Thoracic aorta (tissue), 2 donors: ENCODE measurements around the gene STAG3. TPM values are rescaled to one million over a fixed set of nuclear protein-coding genes. Genes with fewer than 3 reads are reported as not detected.
"Not testable (repeated sequence)": the region's sequence is repeated elsewhere in the genome, so short reads cannot be mapped to it uniquely, and the experiment has no call there.

ENCODE experiments used
- ATAC-seq: fragments of 150-250 bp; one replicate; pipeline ENCODE4 v1.8.0; 2017; ENCODE audit warnings: low read depth; ENCODE audit not compliant: insufficient number of reproducible peaks, low FRiP score
- DNase-seq: peaks from one replicate; pipeline ENCODE4 v3.0.0-alpha.2; 2020; ENCODE audit warnings: low spot score
- H3K27ac ChIP-seq, 2 donors: fragments of 200-600 bp; sonication (generic); 1 replicate in 1 of 2; 2 replicates in 1 of 2; pipeline ENCODE4 v1.5.1; 2016; ENCODE audit warnings: mild to moderate bottlenecking in 2 of 2, moderate library complexity in 2 of 2
- H3K27me3 ChIP-seq: fragments of 200-600 bp; sonication (generic); replicated peaks from 2 replicates; pipeline ENCODE4 v1.6.0; 2016; ENCODE audit warnings: mild to moderate bottlenecking; ENCODE audit not compliant: insufficient read depth
- H3K36me3 ChIP-seq: fragments of 200-600 bp; sonication (generic); one replicate; pipeline ENCODE4 v1.5.1; 2016
- H3K4me1 ChIP-seq, 2 donors: fragments of 200-600 bp; sonication (generic); 1 replicate in 1 of 2; 2 replicates in 1 of 2; pipeline versions ENCODE4 v1.5.1 to v1.6.0; 2016; ENCODE audit warnings: low read depth in 2 of 2, mild to moderate bottlenecking in 1 of 2; ENCODE audit not compliant: control insufficient read depth in 1 of 2
- H3K4me3 ChIP-seq: fragments of 200-600 bp; sonication (generic); 2 replicates; pipeline ENCODE4 v1.5.1; 2016; ENCODE audit warnings: mild to moderate bottlenecking
- H3K9me3 ChIP-seq: fragments of 200-600 bp; sonication (generic); 2 replicates; pipeline ENCODE4 v1.5.1; 2016
- CTCF ChIP-seq: fragments of 200-600 bp; sonication (generic); IDR thresholded peaks from one replicate; pipeline ENCODE4 v1.5.1; 2019; ENCODE audit warnings: antibody characterized with exemption
- total RNA-seq, 2 donors: library from RNA; depleted of rRNA; stranded (reverse); fragments of >200 nt; gene quantifications; one replicate each; pipeline versions ENCODE4 v1.1.0 to v1.2.3, GENCODE V29; 2016

STAG3 gene
- total RNA-seq, 2 donors from 2014 or later, result 0.56 to 0.95 TPM

GRCh38 chr7:100217934-100218333, 40.2 kb downstream of the STAG3 start:
- H3K36me3 ChIP-seq, ATAC-seq, H3K9me3 ChIP-seq, H3K27me3 ChIP-seq, H3K4me1 ChIP-seq, H3K27ac ChIP-seq, H3K4me3 ChIP-seq: not testable (repeated sequence)
- DNase-seq, result peak; percentile 29
- TF ChIP-seq CTCF, result peak; percentile 59

- H3K36me3 ChIP-seq, result no peaks in the 10 kb centered on the region
- H3K4me1 ChIP-seq, result no peaks in the 10 kb centered on the region
- ATAC-seq (no peak), DNase-seq (no peak)
- H3K27ac ChIP-seq, result no peak overlapping the region
- no peak overlapping the region for H3K4me3 ChIP-seq
- TF ChIP-seq CTCF, result no peak
- no peaks in the 10 kb centered on the region for H3K9me3 ChIP-seq
- H3K27me3 ChIP-seq, result no peaks in the 10 kb centered on the region
Observed at GRCh38 chr7:100219271-100219737, 41.6 kb downstream of the STAG3 start.

- not testable (repeated sequence) for H3K9me3 ChIP-seq, ATAC-seq, H3K27ac ChIP-seq, H3K36me3 ChIP-seq, H3K4me1 ChIP-seq, DNase-seq, H3K4me3 ChIP-seq, H3K27me3 ChIP-seq
Observed at GRCh38 chr7:100219801-100220585, 42.3 kb downstream of the STAG3 start, which contains the start of gene PVRIG. Gene PVRIG (plus strand): TSS chr7:100219949. CDS start chr7:100219971, 22 bp downstream.

- ATAC-seq, result no peak
Observed at GRCh38 chr7:100220586-100221230, 43.0 kb downstream of the STAG3 start.

GRCh38 chr7:100221231-100221718, 43.6 kb downstream of the STAG3 start:
- Histone ChIP-seq H3K4me1 (no peaks in the 10 kb centered on the region), H3K27ac (no peak overlapping the region), H3K9me3 (no peaks in the 10 kb centered on the region), H3K36me3 (no peaks in the 10 kb centered on the region), H3K27me3 (no peaks in the 10 kb centered on the region), H3K4me3 (no peak overlapping the region)
- no peak for ATAC-seq
- DNase-seq, result no peak
- no peak for TF ChIP-seq CTCF

More at GRCh38 chr7:100220586-100221230, 43.0 kb downstream of the STAG3 start:
- H3K4me3 ChIP-seq, result no peak overlapping the region
- no peak overlapping the region for H3K27ac ChIP-seq
- no peak for TF ChIP-seq CTCF
- H3K27me3 ChIP-seq, result no peaks in the 10 kb centered on the region
- no peaks in the 10 kb centered on the region for H3K9me3 ChIP-seq
- H3K4me1 ChIP-seq, result no peaks in the 10 kb centered on the region
- H3K36me3 ChIP-seq, result no peaks in the 10 kb centered on the region
- no peak for DNase-seq
